Effector CD8-positive, alpha-beta T cell (primary cell): ENCODE measurements around the gene CCDC28A.
"Not testable (repeated sequence)": the region's sequence is repeated elsewhere in the genome, so short reads cannot be mapped to it uniquely, and the experiment has no call there.

Source experiments
- DNase-seq: peaks from one replicate; lab custom pipeline; 2025; lab: John Stamatoyannopoulos, UW
- total RNA-seq, 4 experiments: gene quantifications; one replicate each; lab custom pipeline; 2026; lab: John Stamatoyannopoulos, UW

CCDC28A gene
- total RNA-seq: 18.4 to 36.1 (median 30.0) reads per million in 4 experiments

DNA sequence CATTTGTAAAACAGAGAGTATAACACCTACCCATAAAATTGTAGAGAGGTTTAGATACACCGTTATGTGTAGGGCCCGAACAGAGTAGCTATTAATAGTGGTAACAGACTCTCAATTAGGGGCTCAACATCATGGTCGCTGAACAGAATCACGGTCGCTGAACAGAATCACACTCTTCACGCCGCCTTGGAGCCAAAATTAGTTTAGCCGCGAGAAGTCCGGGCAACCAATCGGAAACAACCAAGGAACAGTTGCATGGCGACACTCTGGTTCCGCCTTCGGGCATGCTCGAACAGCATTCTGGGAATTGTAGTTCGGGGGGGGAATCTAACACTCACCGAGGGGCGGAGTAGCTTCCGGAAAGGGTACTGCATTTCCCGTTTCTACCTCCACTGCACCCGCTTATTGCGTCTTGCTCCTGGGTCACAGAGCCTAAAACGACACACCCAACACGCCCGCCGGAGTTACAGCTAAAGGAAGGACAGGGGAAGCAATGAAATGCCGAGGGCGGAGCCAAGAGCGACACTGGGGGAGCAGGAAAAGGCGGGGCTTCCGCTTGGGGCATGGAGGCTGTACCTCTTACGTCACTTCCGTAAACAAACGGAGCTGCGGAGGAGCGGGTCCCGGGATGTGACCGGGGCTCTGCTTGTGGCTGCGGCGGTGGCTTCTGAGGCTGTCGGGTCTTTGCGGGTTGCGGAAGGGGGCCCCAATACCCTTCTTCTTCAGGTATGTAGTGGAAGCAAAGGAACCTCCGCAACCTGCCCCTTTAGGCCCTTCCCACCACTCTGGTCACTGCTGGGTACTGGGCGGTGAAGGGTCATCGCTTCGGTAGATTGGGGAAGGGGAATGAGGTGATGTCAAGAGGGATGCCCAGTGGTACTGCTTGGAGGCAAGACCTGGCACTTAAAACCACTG, at the start of gene CCDC28A:
Gene CCDC28A, plus strand, starts transcription at position 593 of the 915 bp plus-strand sequence. CDS start 2,352 bp downstream, outside the sequence.
- peak; percentile 94 for DNase-seq

DNA sequence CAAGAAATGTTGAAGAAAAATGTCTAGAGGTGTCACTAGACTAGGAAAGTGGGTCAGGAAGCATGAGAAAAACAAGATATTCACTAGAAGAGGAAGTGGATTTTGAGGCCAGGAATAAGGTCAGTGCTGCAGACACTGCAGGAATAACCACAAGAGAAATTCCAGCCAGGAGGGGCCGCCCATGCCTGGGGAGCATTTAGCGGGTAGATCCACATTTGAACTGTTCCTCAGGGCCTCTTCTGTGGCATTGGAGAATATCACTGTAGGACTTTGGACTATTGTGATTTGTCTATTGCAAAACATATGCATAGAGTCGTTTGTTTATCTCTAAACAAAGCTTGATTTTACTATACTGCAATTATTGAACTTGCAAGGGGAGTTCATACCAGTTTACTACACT, 49.6 kb upstream of the CCDC28A start:
- DNase-seq: no peak

DNA sequence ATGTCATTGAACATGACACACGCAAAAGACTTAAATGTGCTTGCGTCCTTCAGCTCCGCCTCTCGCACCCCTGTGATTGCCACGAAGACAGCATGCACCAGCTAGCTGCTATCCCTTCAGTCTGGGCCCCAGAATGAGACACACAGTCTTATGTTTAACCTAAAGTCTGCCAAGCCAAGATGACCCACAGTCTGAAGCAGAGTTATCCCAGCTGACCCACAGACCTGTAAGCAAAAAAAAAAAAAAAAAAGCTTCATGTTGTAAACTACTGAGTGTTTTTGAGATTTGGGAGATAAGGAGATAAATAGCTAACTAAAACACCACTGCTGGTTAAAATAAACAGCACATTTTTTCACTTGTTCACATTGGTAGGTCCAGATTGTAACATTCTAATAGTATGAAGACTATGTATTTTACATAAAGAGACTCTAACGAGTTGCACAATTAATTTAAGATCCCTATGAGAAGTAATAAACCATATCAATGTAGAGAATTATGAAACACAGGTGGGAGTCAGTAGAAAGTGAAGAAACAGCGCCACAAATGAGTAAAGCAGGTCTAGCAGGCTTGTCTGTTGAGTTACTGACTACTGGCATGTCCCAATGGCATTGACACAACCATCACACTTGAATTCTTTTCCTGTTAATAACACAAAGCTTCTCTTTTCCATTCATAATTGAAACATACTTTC, 47.4 kb upstream of the CCDC28A start:
- no peak for DNase-seq

DNA sequence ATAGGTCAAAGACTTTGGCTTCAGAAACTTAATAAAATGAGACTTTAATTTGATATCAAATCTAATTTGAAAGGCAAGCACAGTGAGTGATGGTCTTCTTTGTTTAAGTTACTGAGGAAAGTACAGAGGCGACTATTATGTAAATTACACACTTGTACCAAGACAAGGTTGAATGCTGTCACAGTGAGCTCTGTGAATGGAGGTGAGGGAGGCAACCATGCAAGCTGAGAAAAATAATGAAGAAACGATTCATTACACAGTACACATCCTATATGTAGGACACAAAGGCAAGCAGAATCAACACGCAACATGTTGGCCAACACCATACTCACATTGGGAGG, 46.8 kb upstream of the CCDC28A start:
- no peak for DNase-seq

GRCh38 chr6:138727182-138727581, 46.4 kb upstream of the CCDC28A start:
- DNase-seq: no peak

GRCh38 chr6:138728662-138729061, 44.9 kb upstream of the CCDC28A start:
- no peak for DNase-seq

GRCh38 chr6:138730037-138730436, 43.5 kb upstream of the CCDC28A start:
- DNase-seq: not testable (repeated sequence)

DNA sequence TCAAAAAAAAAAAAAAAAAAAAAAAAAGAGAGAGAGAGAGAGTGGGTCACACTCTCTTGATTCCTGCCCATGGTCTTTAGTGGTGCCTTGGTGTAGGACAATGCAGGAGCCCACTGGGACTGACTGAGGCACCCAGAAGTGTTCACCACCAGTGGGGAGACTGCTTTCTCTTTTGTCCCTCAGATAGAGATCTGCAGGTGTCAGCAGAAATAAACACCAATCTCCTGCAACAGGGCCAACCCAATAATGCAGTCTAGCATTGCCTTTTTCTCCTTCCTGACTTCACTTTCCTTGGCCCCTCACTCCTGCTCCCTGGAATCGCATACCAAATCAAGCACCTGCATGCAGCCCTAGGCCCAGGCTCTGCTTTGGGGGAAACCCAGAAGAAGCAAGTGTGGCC, 39.0 kb upstream of the CCDC28A start:
- DNase-seq: no peak

DNA sequence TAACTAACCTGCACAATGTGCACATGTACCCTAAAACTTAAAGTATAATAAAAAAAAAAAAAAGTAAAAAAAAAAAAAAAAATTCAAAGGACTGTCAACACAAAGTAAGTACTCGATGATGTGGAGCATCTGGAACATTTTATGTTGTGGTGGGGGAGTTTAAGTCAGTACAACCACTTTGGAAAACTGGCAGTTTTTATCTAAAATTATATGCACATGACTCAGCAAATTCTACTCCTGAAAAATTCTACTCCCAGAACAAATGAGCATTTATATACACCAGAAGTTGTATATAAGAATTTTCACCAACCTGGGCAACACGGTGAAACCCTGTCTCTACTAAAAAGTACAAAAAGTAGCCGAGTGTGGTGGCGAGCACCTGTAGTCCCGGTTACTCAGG, 36.9 kb upstream of the CCDC28A start:
- no peak for DNase-seq

DNA sequence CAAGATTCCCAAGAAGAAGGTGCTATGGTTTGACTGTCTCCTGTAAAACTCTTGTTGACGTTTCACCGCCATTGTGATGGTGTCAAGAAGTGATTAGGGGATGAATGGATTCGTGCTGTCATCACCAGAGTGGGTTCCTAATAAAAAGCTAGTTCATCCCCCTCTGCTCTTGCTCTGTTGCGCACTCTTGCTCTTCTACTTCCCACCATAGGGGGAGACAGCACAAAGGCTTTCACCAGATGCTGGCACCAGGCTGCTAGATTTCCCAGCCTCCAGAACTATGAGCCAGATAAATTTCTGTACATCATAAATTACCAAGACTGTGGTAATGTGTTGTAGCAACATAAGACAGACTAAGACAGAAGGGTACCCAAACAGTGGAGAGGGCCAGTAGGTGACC, 21.6 kb upstream of the CCDC28A start:
- no peak for DNase-seq

- DNase-seq: no peak
These were observed 16.4 kb upstream of the CCDC28A start for GRCh38 chr6:138757136-138757535.

GRCh38 chr6:138765896-138766655, 7.5 kb upstream of the CCDC28A start:
- no peak for DNase-seq

GRCh38 chr6:138769102-138769676, 4.4 kb upstream of the CCDC28A start:
- DNase-seq: no peak

- no peak for DNase-seq
These were observed 883 bp upstream of the CCDC28A start for GRCh38 chr6:138772596-138773176.

DNA sequence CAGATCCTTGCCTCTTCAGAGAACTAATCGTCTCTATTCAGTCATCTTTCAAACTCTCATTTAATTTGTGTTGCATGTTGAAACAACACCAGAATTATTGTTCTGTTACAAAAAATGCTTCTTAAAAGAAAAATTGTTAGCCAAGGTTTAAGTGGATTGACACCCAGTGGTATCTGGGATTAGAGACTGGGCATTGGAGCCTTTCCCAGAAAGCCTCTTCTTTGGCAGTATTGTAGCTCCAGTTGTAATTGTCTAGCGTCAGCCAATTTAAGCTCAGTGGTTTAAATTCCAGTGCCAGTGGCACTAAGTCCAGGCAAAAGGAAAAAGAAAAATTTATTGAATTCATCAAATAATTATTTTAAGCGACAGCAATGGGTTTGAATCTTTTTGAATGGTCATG, 801 bp downstream of the CCDC28A start:
- DNase-seq: no peak

DNA sequence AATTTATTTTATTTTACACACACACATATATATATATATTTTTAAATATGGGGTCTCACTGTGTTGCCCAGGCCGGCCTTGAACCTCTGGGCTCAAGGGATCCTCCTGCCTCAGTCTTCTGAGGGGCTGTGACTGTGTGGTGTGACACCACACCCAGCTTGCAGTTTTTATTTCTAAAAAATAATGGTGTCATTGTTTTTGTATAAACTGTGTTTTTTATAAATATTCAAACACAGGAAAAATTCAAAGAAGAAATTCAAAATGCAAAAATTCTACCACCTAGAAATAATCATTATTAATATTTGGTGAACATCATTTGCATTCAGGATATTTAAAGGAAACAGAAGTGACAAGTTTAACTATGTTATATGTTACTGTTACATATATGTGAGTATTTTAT, 3.1 kb downstream of the CCDC28A start:
- DNase-seq: no peak

DNA sequence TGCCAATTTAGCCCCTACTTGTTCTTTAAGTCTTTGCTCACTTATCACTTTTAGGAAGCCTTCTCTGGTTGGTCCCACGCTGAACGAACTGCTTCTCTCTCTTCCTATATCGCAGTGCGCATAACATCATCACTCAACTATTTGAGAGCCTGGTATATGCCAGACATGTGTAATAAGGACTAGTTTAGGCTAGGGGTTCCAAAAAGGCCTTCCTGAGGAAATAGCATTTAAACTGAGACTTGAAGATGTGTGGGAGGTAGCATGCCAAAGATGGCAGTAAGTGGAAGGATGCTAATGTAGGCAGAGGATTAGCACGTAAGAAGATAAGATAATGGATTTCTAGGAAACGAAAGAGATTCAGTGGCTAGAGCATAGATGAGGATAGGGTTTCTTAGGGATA, 4.8 kb downstream of the CCDC28A start:
- no peak for DNase-seq

DNA sequence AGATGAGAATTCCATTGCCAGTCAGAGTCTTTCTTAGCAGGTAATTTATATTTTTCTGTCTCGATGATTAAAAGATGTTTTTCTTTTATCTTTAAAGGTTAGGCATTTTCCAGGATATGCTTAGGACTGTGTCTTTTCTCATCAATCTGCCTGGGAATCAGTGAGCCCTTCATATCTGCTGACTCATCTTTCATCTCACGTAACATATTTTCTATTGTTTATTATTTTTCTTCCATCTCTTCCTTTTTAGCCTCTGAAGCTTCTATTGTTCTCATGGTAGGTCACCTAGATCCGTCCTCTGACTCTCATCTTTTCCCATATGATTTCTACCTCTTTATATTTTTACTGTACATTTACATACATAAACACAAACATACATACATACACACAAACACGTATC, 8.7 kb downstream of the CCDC28A start:
- DNase-seq: no peak

- no peak for DNase-seq
These were observed 11.5 kb downstream of the CCDC28A start for GRCh38 chr6:138785079-138785478.

DNA sequence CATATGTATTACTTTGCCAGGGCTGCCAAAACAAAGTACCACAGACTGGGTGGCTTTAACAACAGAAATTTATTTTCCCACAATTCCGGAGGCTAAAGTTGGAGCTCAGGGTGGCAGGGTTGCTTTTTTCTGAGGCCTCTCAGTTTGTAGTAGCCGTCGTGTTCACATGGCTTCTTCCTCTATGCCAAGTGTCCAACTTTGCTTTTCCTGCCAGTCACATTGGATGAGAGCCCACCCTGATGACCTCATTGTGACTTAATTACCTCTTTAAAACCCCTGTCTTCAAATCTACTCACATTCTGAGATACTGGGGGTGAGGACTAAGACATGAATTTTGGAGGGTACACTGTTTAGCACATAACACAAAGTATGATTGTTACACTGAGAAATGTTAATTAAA, 12.4 kb downstream of the CCDC28A start:
- DNase-seq: no peak

DNA sequence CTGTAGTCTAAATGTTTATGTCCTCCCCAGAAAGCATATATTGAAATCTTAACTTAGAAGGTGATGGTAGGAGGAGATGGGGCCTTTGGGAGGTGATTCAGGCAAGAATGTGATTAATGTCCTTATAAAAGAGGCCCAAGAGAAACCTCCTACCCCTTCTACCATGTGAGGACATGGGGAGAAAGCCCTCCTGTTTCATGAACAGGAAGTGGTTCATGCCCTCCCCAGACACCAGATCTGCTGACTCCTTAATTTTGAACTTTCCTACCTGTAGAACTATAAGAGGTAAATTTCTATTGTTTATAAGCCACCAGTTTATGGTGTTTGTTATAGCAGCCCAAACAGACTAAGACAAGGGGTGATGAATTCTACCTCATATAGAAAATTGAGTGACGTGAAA, 13.6 kb downstream of the CCDC28A start:
- no peak for DNase-seq
